T follicular helper cell (primary cell): ENCODE data around the gene GSK3A.

ENCODE experiments used
- DNase-seq: peaks from one replicate; pipeline ENCODE4 v3.0.0-alpha.2; 2020; ENCODE audit warnings: low read depth

GSK3A gene

GRCh38 chr19:42225718-42226292 is 16.6 kb downstream of the GSK3A start:
- DNase-seq: no peak

- DNase-seq: no peak
Measured at GRCh38 chr19:42224940-42225717, 17.3 kb downstream of the GSK3A start.

- no peak for DNase-seq
Measured at GRCh38 chr19:42220751-42221097, 21.7 kb downstream of the GSK3A start.

GRCh38 chr19:42219812-42220750 is 22.3 kb downstream of the GSK3A start, which contains the start of gene ZNF526:
ZNF526 (plus strand) TSS chr19:42220312; CDS start chr19:42224404, 4,092 bp downstream.
- DNase-seq: peak; percentile 94

GRCh38 chr19:42217520-42218437 is 24.6 kb downstream of the GSK3A start, which contains the start of gene DEDD2:
DEDD2 (minus strand) TSS chr19:42217677; CDS start chr19:42217007, 670 bp downstream.
- DNase-seq: peak; percentile 100

GRCh38 chr19:42216653-42217519 is 25.5 kb downstream of the GSK3A start:
- DNase-seq: no peak

GRCh38 chr19:42214810-42215485 is 27.5 kb downstream of the GSK3A start:
- no peak for DNase-seq

- no peak for DNase-seq
Measured at GRCh38 chr19:42212886-42213285, 29.5 kb downstream of the GSK3A start.

GRCh38 chr19:42208612-42209011 is 33.8 kb downstream of the GSK3A start:
- DNase-seq: no peak

GRCh38 chr19:42207767-42208271 is 34.6 kb downstream of the GSK3A start:
- DNase-seq: no peak

GRCh38 chr19:42206871-42207755 is 35.3 kb downstream of the GSK3A start:
- no peak for DNase-seq

GRCh38 chr19:42204664-42205063 is 37.7 kb downstream of the GSK3A start:
- DNase-seq: no peak

- DNase-seq: no peak
Measured at GRCh38 chr19:42203700-42204099, 38.7 kb downstream of the GSK3A start.

- DNase-seq: no peak
Measured at GRCh38 chr19:42202290-42202880, 40.0 kb downstream of the GSK3A start.

- no peak for DNase-seq
Measured at GRCh38 chr19:42201489-42202289, 40.7 kb downstream of the GSK3A start.

GRCh38 chr19:42200116-42200715 is 42.2 kb downstream of the GSK3A start:
- no peak for DNase-seq
